Measurements from ENCODE around the gene CCNY. TPM values are rescaled to one million over a fixed set of nuclear protein-coding genes. Genes with fewer than 3 reads are reported as not detected.

CCNY gene
- total and polyA plus RNA-seq, 9 donors, result 28.3 to 87.0 (median 60.9) TPM

DNA sequence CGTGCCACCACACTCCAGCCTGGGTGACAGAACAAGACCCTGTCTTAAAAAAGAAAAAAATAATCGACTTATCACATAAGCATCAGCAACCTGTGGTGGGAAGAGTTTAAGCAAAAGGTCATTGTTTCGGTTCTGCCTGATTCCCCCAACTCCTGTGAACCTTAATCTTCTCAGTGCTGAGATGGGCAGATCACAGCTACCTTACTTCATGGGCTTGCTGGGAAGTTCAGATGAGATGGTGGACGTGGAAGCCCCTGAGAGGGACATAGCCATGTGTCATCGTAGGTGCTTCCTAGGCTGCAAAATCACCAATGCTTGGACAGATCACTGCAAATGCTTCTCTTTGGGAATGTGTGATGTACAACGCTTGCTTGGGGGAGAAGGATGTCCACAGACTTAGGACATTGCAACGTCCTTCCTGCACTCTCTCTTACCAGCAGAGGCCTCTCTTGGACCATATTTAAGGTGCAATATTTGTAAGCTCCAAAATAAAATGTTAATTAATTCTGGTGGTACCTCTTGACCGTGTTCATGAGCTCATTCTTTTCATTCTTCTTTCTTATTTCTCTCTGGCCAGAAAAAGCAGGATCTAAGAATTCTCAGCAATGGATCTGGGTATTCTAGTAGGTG, 277.4 kb downstream of the CCNY start:
- WGBS, 3 donors, result 46 to 56% (median 53%) methylated on average over 8 of the region's 8 CpGs
- H3K27me3 ChIP-seq, result no peaks in the 10 kb centered on the region

DNA sequence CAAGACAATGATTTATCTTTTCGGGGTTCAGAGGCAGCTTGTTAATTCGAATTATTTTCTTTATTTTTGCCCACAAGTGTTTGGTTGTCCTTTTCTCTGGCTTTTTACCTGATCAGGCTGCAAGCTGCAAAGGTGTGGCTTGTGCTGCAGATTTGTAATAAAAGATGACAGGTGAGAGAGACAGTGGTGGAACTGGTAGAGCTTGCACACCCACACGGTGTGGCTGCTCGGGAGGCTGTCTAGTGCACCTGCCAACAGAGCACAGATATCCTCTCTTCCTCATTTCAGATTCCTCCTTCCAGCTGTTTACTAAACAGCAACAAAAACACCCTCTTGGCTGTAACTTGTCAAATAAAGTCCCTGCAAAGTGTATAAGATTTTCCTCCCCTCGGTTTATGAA, 278.0 kb downstream of the CCNY start:
- H3K4me1 ChIP-seq (ENCODE audit: insufficient read depth), result no peaks in the 10 kb centered on the region
- WGBS, 3 donors, result 34 to 47% (median 42%) methylated on average over 5 of the region's 5 CpGs
- H3K4me3 ChIP-seq, result no peak overlapping the region
- intact Hi-C loops (cut with DNase I), result no loop called here
- H3K36me3 ChIP-seq, result no peaks in the 10 kb centered on the region
- no peak for DNase-seq
- H3K9me3 ChIP-seq, result peaks cover 0 to 4% of the 10 kb centered on the region in 2 donors
- H3K27ac ChIP-seq, result no peak overlapping the region
- no peaks in the 10 kb centered on the region for H3K27me3 ChIP-seq
- no peak for TF ChIP-seq POLR2A (IDR thresholded peaks at IDR 0.05)
- TF ChIP-seq, protein P1, sequence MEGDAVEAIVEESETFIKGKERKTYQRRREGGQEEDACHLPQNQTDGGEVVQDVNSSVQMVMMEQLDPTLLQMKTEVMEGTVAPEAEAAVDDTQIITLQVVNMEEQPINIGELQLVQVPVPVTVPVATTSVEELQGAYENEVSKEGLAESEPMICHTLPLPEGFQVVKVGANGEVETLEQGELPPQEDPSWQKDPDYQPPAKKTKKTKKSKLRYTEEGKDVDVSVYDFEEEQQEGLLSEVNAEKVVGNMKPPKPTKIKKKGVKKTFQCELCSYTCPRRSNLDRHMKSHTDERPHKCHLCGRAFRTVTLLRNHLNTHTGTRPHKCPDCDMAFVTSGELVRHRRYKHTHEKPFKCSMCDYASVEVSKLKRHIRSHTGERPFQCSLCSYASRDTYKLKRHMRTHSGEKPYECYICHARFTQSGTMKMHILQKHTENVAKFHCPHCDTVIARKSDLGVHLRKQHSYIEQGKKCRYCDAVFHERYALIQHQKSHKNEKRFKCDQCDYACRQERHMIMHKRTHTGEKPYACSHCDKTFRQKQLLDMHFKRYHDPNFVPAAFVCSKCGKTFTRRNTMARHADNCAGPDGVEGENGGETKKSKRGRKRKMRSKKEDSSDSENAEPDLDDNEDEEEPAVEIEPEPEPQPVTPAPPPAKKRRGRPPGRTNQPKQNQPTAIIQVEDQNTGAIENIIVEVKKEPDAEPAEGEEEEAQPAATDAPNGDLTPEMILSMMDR (IDR thresholded peaks at IDR 0.05), result no peak
- TF ChIP-seq EP300 (IDR thresholded peaks at IDR 0.05), result no peak

More for the DNA sequence above, 277.4 kb downstream of the CCNY start:
- TF ChIP-seq EP300 (IDR thresholded peaks at IDR 0.05) (no peak), POLR2A (IDR thresholded peaks at IDR 0.05) (no peak)
- TF ChIP-seq, protein P1 (IDR thresholded peaks at IDR 0.05), result no peak
- no peaks in the 10 kb centered on the region for H3K4me1 ChIP-seq (ENCODE audit: insufficient read depth)
- H3K4me3 ChIP-seq, result no peak overlapping the region
- intact Hi-C loops (cut with DNase I), result no loop called here
- H3K9me3 ChIP-seq, result peaks cover 0 to 4% of the 10 kb centered on the region in 2 donors
- H3K27ac ChIP-seq, result no peak overlapping the region
- no peaks in the 10 kb centered on the region for H3K36me3 ChIP-seq
- DNase-seq, result no peak

Other genes starting within 250 kb of the CCNY start
- 10 to 100 TPM; 10.5 to 33.0 (median 23.6) TPM for gene CUL2, start 246.2 kb upstream of the CCNY start, total RNA-seq
- 10 to 100 TPM; 11.2 to 25.5 TPM for gene CUL2, start 246.2 kb upstream of the CCNY start, polyA plus RNA-seq
- gene CREM, start 209.7 kb upstream of the CCNY start, total RNA-seq, result 10 to 100 TPM; 24.4 to 87.2 (median 66.3) TPM
- gene CREM, start 209.7 kb upstream of the CCNY start, polyA plus RNA-seq, result 10 to 100 TPM; 31.3 to 40.9 TPM